Endothelial cell of umbilical vein (primary cell): Measurements from ENCODE around the gene SSR2. TPM values are rescaled to one million over a fixed set of nuclear protein-coding genes. Genes with fewer than 3 reads are reported as not detected.

Source experiments
- BruUV-seq: library from RNA; stranded (reverse); fragments of 400-500 nt; replicated peaks from 2 replicates; lab custom pipeline; 2021; lab: Mats Ljungman, UMichigan
- CTCF ChIA-PET: fragments of 300-600, 350-600 bp; sonication (Branson Sonifier 250); formaldehyde crosslinking; loops from one replicate; lab custom pipeline; 2021; ENCODE audit warnings: antibody characterized with exemption, inconsistent platforms; lab: Charles Lee
- POLR2A ChIA-PET: fragments of 300-600, 350-600 bp; sonication (Branson Sonifier 250); formaldehyde crosslinking; loops from one replicate; lab custom pipeline; 2021; ENCODE audit warnings: antibody characterized with exemption, inconsistent platforms; lab: Charles Lee
- DNase-seq: peaks from one replicate; pipeline ENCODE4 v3.0.0-alpha.2; 2011; ENCODE audit warnings: low read depth, low spot score
- FAIRE-seq: peaks from 2 replicates; lab custom pipeline; 2011; peaks lifted over from hg19 to GRCh38; lab: Jason Lieb, UNC
- H2AFZ ChIP-seq: 2 replicates; pipeline ENCODE4 v1.6.0; 2012; ENCODE audit warnings: low read depth, low read length, control low read depth, inconsistent platforms
- H3K27ac ChIP-seq: 2 replicates; pipeline ENCODE4 v1.5.1; 2011; ENCODE audit warnings: low read depth, mild to moderate bottlenecking, control low read depth, low read length, moderate library complexity; ENCODE audit not compliant: insufficient read depth
- H3K27me3 ChIP-seq, 2 experiments: 2 replicates each; pipeline versions ENCODE4 v1.6.0 to v1.6.1; 2011; ENCODE audit warnings: low read length in 2 of 2, mixed read lengths in 1 of 2; ENCODE audit not compliant: control insufficient read depth in 2 of 2, insufficient read depth in 2 of 2
- H3K36me3 ChIP-seq, 2 experiments: 2 replicates in 1 of 2; 3 replicates in 1 of 2; pipeline ENCODE4 v1.5.1; 2011; ENCODE audit warnings: low read length in 2 of 2, mild to moderate bottlenecking in 1 of 2, moderate library complexity in 1 of 2; ENCODE audit not compliant: control insufficient read depth in 2 of 2, insufficient read depth in 2 of 2; ENCODE audit errors: extremely low read depth in 1 of 2
- H3K4me1 ChIP-seq: 3 replicates; pipeline ENCODE4 v1.5.1; 2011; ENCODE audit warnings: mild to moderate bottlenecking, low read length; ENCODE audit not compliant: control insufficient read depth, insufficient read depth; ENCODE audit errors: extremely low read depth
- H3K4me2 ChIP-seq: 2 replicates; pipeline ENCODE4 v1.6.1; 2011; ENCODE audit warnings: low read length, control low read depth, mixed read lengths; ENCODE audit not compliant: insufficient read depth
- H3K4me3 ChIP-seq, 3 experiments: fragments of 200-600 bp in 1 of 3; sonication (generic), shearing (Covaris generic) in 1 of 3; replicated peaks in 1 of 3; 2 replicates each; pipeline ENCODE4 v1.5.1; 2011 to 2016; ENCODE audit warnings: control low read depth in 3 of 3, low read length in 3 of 3, mild to moderate bottlenecking in 2 of 3, inconsistent platforms in 1 of 3, low read depth in 1 of 3, moderate library complexity in 1 of 3; ENCODE audit not compliant: insufficient read depth in 1 of 3
- H3K79me2 ChIP-seq: 2 replicates; pipeline ENCODE4 v1.6.0; 2012; ENCODE audit warnings: low read length, inconsistent platforms; ENCODE audit not compliant: control insufficient read depth, insufficient read depth
- H3K9ac ChIP-seq: replicated peaks from 2 replicates; pipeline ENCODE3; 2011; ENCODE audit warnings: low read length, control low read depth; ENCODE audit not compliant: insufficient read depth; ENCODE audit errors: extremely low read depth
- H3K9me1 ChIP-seq: replicated peaks from 3 replicates; pipeline ENCODE4 v1.6.0; 2011; ENCODE audit warnings: mild to moderate bottlenecking, low read length; ENCODE audit not compliant: control insufficient read depth, insufficient read depth; ENCODE audit errors: extremely low read depth
- H3K9me3 ChIP-seq: replicated peaks from 2 replicates; pipeline ENCODE4 v1.5.1; 2012; ENCODE audit warnings: low read length, inconsistent platforms; ENCODE audit not compliant: control insufficient read depth, insufficient read depth
- H4K20me1 ChIP-seq: replicated peaks from 2 replicates; pipeline ENCODE3; 2011; ENCODE audit warnings: mild to moderate bottlenecking, low read length; ENCODE audit not compliant: control insufficient read depth, insufficient read depth; ENCODE audit errors: extremely low read depth
- FOS ChIP-seq: IDR thresholded peaks from 2 replicates; pipeline ENCODE4 v1.6.1; 2011; ENCODE audit warnings: mild to moderate bottlenecking, low read length, moderate library complexity, borderline replicate concordance; ENCODE audit not compliant: insufficient read depth
- GATA2 ChIP-seq: IDR thresholded peaks from 2 replicates; pipeline ENCODE4 v1.7.0; 2011; ENCODE audit warnings: low read depth, mild to moderate bottlenecking, moderate library complexity, mixed read lengths, low read length; ENCODE audit not compliant: insufficient read length, insufficient read depth
- JUN ChIP-seq: IDR thresholded peaks from 2 replicates; pipeline ENCODE4 v1.6.1; 2011; ENCODE audit warnings: borderline replicate concordance, low read depth; ENCODE audit not compliant: insufficient read length, insufficient read depth
- MYC ChIP-seq: IDR thresholded peaks from one replicate; pipeline ENCODE4 v1.6.1; 2011; ENCODE audit warnings: mild to moderate bottlenecking, low read depth, low read length
- POLR2A ChIP-seq: IDR thresholded peaks from 2 replicates; pipeline ENCODE4 v1.6.1; 2012; ENCODE audit warnings: low read depth, mild to moderate bottlenecking, control low read depth, low read length
- POLR2AphosphoS5 ChIP-seq: IDR thresholded peaks from 2 replicates; pipeline ENCODE4 v1.6.1; 2012; ENCODE audit warnings: low read depth, mild to moderate bottlenecking, control low read depth, low read length, moderate library complexity; ENCODE audit not compliant: insufficient read depth
- dilution Hi-C: fragments of 300-500 bp; cut with MboI; formaldehyde crosslinking; loops from one replicate; pipeline ENCODE4 v1.15.0; 2019; ENCODE audit warnings: low sequenced_read_pairs; ENCODE audit not compliant: extremely low pct_ligation_motif_present
- intact Hi-C: fragments of 100-400 bp; cut with micrococcal nuclease; formaldehyde crosslinking; loops from one replicate; pipeline ENCODE4 v1.10.0; 2022
- polyA plus RNA-seq, 4 experiments: library from polyadenylated mRNA; depleted of rRNA in 3 of 4; stranded (reverse) in 3 of 4; unstranded in 1 of 4; fragments of >200 nt; gene quantifications; 2 replicates each; pipeline versions ENCODE4 v1.2.1 to v1.2.3, GENCODE V29; 2011 to 2012; ENCODE audit warnings: missing spikeins in 1 of 4
- total RNA-seq: library from RNA; stranded (reverse); gene quantifications from 2 replicates; pipeline ENCODE4 v1.2.3, GENCODE V29; 2021
- TF ChIP-seq, protein P1 (sequence below), 2 donors: IDR thresholded peaks; 1 replicate in 1 of 2; 2 replicates in 1 of 2; pipeline ENCODE4 v1.5.1; 2011; ENCODE audit warnings: low read length in 2 of 2, mild to moderate bottlenecking in 2 of 2, moderate library complexity in 2 of 2, control low read depth in 1 of 2, inconsistent platforms in 1 of 2, low read depth in 1 of 2; ENCODE audit not compliant: insufficient read depth in 1 of 2; ENCODE audit errors: extremely low read depth in 1 of 2
- TF ChIP-seq, protein P2 (sequence below): IDR thresholded peaks from 2 replicates; pipeline ENCODE4 v1.6.1; 2011; ENCODE audit not compliant: insufficient read depth, insufficient read length

Gene SSR2
- total and polyA plus RNA-seq, 2 donors (not counting 3 experiments of a cell fraction or from before 2014, with no cell fraction given), result 362 to 1,787 TPM

DNA sequence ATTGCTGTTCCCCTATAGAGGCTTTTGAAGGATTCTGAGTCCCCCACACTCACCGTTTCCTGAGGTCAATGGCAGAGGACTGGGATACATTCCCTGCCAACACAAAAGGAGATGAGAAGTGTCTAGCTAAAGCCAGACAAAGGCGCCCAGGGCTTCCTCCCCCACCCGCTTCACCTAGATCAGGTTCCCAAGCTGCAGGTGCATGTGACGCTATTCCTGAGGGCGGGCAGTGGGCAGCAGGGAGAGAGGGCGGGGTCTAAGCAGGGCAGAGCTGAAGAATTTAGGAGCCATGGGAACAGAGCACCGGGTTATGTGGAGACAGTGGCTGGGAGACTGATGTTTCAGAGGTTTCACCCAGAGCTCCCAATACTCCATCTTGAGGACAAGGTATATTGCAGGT is 36.4 kb downstream of the SSR2 start:
- no TSS peak for BruUV-seq
- POLR2A ChIA-PET, result interaction anchor here (0.6 kb wide), 1 partner anchor 88 kb away, joined by 4 read pairs; no protein-coding TSS in a partner anchor
- H3K4me2 ChIP-seq, result no peak overlapping the region
- no peaks in the 10 kb centered on the region for H3K36me3 ChIP-seq
- H3K9me1 ChIP-seq, result no peaks in the 10 kb centered on the region
- H2AFZ ChIP-seq, result no peak overlapping the region
- FAIRE-seq (no peak), DNase-seq (no peak)
- H3K9me3 ChIP-seq, result no peaks in the 10 kb centered on the region
- no peak overlapping the region for H3K4me3 ChIP-seq
- H3K4me1 ChIP-seq, result peaks cover 38% of the 10 kb centered on the region
- no peaks in the 10 kb centered on the region for H4K20me1 ChIP-seq
- dilution Hi-C loops, result no loop called here
- no peaks in the 10 kb centered on the region for H3K27me3 ChIP-seq
- intact Hi-C loops, result no loop called here
- CTCF ChIA-PET, result interaction anchor here (1.0 to 12.1 kb wide), 5 partner anchors 10 to 46 kb away, joined by 4 to 138 read pairs (median 17); no protein-coding TSS in a partner anchor
- TF ChIP-seq POLR2AphosphoS5 (no peak), POLR2A (no peak)
- no peak overlapping the region for H3K9ac ChIP-seq
- H3K27ac ChIP-seq, result no peak overlapping the region
- H3K79me2 ChIP-seq, result no peaks in the 10 kb centered on the region

DNA sequence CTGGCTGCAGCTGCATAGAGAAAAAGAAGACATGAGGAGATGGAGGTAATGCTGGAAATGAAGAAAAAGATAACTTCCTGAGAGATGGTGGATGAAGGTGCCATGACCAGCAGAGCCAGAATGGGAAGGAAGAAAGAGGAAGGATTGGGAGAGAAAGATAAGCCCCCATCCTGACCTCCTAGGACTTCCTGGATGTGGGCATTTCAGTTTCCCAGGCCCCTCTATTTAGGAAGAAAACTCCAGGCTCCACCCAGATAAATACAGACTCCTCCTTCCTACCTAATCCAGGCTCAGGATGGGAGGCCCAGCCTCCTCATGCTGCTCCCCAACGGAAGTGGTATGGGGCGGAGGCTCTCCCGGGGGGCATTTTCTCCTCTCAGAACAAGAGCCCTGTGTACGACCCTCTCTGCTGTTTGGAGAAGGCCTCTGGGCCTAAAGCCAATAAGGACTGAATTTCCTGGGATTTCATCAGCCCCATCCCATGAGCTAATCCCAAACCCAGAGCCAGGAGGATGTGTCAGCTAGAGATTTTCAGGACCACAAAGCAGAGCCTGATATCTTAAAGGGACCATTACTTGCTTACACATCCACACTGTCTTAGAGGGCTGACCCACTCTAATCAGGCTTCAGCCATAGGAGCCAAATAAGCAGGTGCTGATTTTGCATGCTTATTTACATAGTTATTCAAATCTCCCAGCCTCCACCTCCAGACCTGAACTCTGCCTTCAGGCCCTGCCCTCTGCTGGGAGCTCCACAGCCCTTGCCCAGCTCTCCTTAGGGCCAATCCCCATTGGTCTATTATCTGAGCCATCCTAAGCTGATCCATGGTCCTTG is 37.3 kb downstream of the SSR2 start:
- Histone ChIP-seq H3K4me2 (no peak overlapping the region), H3K79me2 (peaks cover 7% of the 10 kb centered on the region), H3K9me3 (no peaks in the 10 kb centered on the region), H4K20me1 (no peaks in the 10 kb centered on the region), H3K9ac (no peak overlapping the region), H3K27me3 (no peaks in the 10 kb centered on the region), H3K4me3 (no peak overlapping the region), H2AFZ (no peak overlapping the region), H3K4me1 (peaks cover 39% of the 10 kb centered on the region), H3K27ac (no peak overlapping the region), H3K36me3 (no peaks in the 10 kb centered on the region), H3K9me1 (no peaks in the 10 kb centered on the region)
- intact Hi-C loops (no loop called here), dilution Hi-C loops (no loop called here)
- DNase-seq, result no peak
- ChIA-PET CTCF (interaction anchor here (0.8 to 12.1 kb wide), 10 partner anchors 9 to 52 kb away, joined by 3 to 138 read pairs (median 5); no protein-coding TSS in a partner anchor), POLR2A (no interaction called here)
- no peak for TF ChIP-seq POLR2A
- TF ChIP-seq FOS, result no peak
- no peak for TF ChIP-seq GATA2
- no peak for TF ChIP-seq JUN
- no peak for TF ChIP-seq MYC
- TF ChIP-seq, protein P1, sequence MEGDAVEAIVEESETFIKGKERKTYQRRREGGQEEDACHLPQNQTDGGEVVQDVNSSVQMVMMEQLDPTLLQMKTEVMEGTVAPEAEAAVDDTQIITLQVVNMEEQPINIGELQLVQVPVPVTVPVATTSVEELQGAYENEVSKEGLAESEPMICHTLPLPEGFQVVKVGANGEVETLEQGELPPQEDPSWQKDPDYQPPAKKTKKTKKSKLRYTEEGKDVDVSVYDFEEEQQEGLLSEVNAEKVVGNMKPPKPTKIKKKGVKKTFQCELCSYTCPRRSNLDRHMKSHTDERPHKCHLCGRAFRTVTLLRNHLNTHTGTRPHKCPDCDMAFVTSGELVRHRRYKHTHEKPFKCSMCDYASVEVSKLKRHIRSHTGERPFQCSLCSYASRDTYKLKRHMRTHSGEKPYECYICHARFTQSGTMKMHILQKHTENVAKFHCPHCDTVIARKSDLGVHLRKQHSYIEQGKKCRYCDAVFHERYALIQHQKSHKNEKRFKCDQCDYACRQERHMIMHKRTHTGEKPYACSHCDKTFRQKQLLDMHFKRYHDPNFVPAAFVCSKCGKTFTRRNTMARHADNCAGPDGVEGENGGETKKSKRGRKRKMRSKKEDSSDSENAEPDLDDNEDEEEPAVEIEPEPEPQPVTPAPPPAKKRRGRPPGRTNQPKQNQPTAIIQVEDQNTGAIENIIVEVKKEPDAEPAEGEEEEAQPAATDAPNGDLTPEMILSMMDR (IDR thresholded peaks at IDR 0.05; ENCODE audit: extremely low read depth in 1 of 2, insufficient read depth in 1 of 2, low read depth in 1 of 2, low read length in 2 of 2), result no peak
- TF ChIP-seq, protein P2, sequence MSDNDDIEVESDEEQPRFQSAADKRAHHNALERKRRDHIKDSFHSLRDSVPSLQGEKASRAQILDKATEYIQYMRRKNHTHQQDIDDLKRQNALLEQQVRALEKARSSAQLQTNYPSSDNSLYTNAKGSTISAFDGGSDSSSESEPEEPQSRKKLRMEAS, result no peak
- TF ChIP-seq POLR2AphosphoS5, result no peak
- BruUV-seq, result TSS peak; percentile 10
- FAIRE-seq, result peak; percentile 57
